HG03521 (cell line): ENCODE measurements around the gene PBOV1.

ENCODE experiments used
- ATAC-seq: cut with Tn5 transposase; IDR thresholded peaks from one replicate; pipeline ENCODE4 v1.9.1; 2021; ENCODE audit warnings: mild to moderate bottlenecking, moderate library complexity; ENCODE audit not compliant: unreplicated experiment

Gene PBOV1

GRCh38 chr6:138218449-138218848, at the start of gene PBOV1:
TSS of gene PBOV1 (minus strand) at chr6:138218491. CDS start at chr6:138218395, 96 bp downstream.
- no peak for ATAC-seq

DNA sequence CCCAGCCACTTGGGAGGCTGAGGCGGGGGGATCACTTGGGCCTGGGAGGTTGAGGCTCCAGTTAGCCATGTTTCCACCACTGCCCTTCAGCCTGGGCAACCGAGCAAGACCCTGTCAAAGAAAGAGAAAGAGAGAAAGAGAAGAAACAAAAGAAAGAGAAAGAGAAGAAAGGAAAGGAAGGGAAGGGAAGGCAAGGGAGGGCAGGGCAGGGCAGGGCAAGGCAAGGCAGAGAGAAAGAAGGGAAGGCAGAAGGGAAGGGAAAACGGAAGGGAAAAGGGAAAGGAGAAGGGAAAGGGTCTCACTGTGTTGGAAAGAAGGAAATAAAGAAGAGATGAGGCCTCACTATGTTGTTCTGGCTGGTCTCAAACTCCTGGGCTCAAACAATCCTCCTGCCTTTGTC, 47.8 kb upstream of the PBOV1 start:
- ATAC-seq = no peak

GRCh38 chr6:138264372-138264880, 46.1 kb upstream of the PBOV1 start:
- no peak for ATAC-seq

DNA sequence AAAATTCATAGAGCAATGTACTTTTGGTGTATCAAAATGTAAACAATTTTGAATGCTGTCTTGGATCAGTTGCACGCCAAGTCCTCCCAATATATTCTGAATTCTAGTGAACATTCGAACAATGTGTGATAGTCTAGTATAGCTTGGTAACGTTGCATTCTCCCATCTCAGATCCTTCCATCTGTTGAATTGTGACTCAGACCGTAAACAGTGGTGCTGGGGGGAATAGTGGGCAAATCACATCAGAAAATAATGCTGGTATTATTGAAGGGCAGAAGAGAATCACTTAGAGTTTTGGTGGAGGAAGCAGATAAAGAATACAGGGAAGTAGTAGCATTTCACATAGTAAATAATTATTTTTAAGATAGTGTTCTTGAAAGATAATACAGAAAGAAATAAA, 45.7 kb upstream of the PBOV1 start:
- no peak for ATAC-seq

GRCh38 chr6:138261116-138261780, 43.0 kb upstream of the PBOV1 start:
- no peak for ATAC-seq

DNA sequence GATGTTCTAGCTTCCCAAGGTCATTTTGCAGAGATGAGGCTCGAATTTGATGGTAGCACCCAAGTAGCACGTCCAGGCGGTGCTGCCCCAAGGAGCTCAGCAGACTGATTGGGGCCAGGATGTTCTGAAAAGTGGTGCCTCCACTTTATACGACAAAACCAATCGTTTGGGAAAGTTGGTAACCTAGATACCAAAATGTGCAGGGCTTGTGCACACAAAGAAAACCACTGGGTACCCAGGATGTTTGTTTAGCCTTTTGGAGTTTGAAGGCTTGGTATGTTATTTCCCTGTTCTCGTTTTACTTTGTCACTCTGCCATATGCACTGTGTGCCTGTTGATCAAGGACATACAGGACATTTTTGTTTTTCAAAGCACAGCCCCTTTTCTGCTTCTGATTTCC, 40.7 kb upstream of the PBOV1 start:
- no peak for ATAC-seq

GRCh38 chr6:138258197-138258596, 39.9 kb upstream of the PBOV1 start:
- no peak for ATAC-seq

GRCh38 chr6:138257638-138258040, 39.3 kb upstream of the PBOV1 start:
- ATAC-seq = no peak

DNA sequence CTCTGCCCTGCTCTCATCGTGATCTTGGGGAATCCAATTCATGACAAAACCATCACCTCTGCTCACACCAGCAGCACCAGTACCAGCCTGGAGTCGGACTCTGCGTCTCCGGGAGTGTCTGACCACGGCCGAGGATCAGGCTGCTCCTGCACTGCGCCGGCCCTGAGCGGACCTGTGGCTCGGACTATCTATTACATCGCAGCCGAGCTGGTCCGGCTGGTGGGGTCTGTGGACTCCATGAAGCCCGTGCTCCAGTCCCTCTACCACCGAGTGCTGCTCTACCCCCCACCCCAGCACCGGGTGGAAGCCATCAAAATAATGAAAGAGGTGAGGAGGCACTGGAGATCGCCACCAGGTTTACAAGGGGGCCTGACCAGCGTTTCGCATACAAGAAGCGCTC, 37.2 kb upstream of the PBOV1 start:
- no peak for ATAC-seq

GRCh38 chr6:138253731-138254130, 35.4 kb upstream of the PBOV1 start:
- ATAC-seq = no peak

DNA sequence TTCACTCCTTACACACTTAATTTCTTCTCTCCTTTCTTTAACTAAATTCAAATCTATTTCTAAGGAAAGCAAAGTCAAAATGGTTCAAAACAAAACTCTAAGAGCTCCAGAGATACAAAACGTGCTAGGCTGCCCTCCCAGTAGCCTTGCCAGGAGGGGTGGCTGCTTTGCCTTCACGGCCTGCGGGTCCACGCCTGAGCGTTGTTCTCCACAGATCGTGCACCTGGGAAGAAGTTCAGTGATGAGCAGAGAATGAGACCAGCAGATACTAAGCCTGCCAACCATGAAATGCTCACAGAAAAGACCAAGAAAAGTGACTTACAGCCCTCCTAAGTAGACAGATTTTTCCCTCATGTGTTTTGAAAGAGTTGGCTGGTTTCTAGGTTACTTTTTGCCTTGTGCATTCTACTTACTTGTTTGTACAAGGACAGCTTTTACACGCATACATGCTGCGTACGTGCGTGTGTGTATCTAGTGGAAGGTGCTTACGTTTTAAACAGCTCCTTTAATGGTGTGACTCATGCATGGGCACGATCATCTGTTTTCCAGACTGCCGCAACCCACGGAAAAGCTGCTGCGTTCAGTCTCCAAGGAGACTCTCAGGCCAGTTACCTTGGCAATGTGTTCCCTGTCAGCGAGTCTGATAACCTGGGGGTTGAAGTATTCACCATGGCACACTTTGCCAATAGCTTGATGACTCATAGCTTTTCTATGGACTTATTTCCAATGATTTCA, 32.4 kb upstream of the PBOV1 start:
- no peak for ATAC-seq

DNA sequence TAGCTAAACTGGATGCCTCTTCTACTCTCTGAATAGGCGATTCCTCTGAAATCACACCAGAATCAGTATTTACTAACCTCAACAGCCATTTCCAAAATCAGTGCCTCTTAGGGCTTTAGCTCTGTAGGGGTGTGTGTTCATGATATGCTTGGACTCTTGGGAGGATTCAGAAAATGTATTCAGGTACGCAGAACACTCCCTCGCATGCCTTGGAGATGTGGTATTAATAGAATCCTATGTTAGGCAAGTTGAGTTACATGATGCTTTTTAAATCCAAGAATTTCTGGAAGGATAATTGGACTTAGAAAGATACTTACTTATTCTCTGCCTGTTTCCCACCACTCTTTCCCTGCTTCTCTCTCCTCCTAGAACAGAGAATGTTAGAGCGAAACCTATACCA, 31.8 kb upstream of the PBOV1 start:
- ATAC-seq = no peak

DNA sequence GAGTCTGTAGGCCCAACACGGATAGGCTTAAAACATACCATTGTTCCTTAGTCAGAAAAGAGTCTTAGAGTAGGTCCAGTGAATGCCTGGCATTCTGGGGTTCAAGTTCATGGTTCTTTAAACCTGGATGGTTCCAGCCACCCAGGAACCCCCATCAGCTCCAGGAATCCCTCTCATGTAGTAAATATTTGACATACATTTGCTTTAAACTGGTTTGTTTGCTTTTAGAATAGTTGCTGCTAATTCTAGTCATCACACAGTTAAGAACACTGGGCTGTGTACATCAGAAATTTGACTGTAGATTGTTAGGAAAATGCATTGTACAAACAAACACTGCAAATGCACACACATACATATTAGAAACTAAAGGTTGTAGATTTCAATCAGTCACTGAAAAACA, 30.6 kb upstream of the PBOV1 start:
- ATAC-seq = no peak

- ATAC-seq = no peak
Measured at GRCh38 chr6:138248011-138248410, 29.7 kb upstream of the PBOV1 start.

DNA sequence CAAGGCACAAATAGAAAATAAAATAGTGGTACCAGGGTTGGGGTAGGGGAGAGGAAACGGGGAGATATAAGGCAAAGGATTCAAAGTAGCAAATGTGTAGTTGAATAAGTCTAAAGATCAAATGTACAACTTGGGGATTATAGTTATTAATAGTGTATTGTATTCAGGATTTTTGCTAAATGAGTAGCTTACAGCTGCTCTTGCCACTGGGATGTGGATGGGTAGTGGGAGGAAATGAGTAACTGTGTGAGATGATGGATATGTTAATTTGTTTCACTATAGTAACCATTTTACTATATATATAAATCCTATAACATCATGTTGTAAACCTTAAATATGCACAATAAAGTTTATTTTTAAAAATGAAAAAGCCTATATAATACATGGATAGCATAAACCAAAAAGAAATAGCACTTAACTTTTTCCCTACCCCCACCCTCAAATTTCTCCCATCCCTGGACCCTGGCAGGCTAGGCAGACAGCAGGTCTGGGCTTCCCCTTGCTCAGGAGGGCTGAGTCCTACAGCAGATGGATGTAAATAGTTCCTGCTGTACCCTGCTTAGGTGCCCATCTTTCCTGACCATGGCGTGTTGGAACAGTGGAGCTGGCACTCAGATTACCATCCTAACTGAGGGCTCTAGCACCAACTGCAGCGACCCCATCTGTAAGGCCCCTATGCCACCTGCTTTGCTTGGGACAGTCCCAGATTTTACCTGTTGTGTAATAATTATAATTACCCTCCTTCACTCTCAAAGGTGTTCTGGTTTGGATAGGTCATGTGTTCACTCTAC, 28.6 kb upstream of the PBOV1 start:
- ATAC-seq = no peak

DNA sequence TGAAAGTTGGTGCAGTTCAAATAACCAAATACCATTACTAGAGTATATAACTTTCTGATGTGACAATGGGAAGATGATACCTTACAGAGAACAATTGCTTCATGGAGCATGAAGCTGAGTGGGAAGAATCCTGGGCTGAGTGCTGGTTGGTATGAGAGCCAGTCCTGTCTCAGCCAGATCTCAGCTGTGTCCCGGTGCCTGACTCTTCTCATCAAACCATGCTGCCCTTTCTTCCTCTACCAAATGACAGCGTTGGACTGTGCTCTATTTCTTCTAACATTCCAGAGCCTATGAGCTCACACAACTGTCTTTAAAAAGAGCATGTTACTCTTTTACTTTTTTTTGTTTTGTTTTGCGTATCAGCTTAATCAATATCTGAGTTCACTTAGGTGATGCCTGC, 27.5 kb upstream of the PBOV1 start:
- no peak for ATAC-seq

GRCh38 chr6:138242987-138243592, 24.8 kb upstream of the PBOV1 start:
- ATAC-seq = no peak

DNA sequence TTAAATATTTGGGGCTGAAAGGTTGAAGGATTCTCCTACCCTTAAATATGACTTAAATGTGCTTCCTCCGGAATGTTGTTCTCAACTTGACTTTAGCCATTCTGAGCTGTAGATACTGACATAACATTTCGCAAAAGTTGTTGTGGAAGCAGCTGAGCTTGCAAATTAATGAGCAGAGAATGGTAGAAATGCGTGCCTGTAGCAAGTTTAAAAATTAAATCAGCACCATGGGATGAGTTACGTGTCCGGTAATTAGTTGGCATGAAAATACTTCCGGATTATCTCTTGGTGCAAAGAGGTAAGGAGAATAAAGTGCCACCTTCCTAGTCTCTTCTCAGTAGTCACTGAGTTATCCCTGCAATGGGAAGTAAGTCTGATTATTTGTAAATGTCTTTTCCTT, 23.6 kb upstream of the PBOV1 start:
- no peak for ATAC-seq

DNA sequence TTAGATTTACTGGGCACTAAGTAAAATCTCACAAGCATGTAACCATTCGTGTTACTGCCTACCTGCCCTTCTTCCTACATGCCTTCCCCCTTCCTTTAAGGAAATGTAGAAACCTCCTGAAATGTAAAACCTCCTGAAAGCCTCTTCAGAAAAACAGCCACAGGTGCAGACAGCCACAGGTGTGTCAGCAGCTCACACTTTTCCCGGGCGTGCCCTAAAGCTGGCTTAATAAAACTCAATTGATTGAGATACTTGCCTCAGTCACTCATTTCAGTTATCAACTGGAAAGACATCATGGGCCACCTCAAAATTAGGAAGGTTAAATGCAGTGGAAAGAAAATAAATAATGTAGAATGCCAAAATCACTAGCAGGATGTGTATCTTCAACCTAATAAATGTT, 23.1 kb upstream of the PBOV1 start:
- no peak for ATAC-seq

GRCh38 chr6:138240476-138241245, 22.4 kb upstream of the PBOV1 start:
- ATAC-seq = no peak

DNA sequence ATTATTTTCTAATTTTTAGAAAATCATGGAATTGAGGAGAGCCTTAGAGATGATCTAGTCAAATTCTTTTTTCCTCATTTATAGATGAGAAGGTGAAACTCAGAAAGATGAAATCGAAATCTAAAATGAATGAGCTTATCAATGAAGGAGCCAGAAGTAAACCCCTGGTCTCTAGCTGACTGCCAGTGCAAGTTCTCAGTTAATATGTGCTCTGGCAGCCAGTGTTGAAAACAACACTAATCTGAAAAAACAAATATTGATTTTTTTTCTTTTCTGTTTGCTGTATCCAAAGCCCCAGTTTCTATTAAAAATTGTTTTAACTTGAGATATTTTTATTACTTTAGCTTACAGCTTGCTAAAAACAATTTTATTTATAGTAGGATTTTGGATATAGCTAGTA, 21.5 kb upstream of the PBOV1 start:
- ATAC-seq = no peak
